SK-MEL-5 (cell line): ENCODE measurements around the gene RAB13. TPM values are rescaled to one million over a fixed set of nuclear protein-coding genes. Genes with fewer than 3 reads are reported as not detected.
A peak's percentile ranks its signal among the peaks of the same experiment; 100 is the strongest.
"Not testable (repeated sequence)": the region's sequence is repeated elsewhere in the genome, so short reads cannot be mapped to it uniquely, and the experiment has no call there.

Experiments
- DNase-seq: peaks from one replicate; pipeline ENCODE4 v3.0.0-alpha.2; 2016; ENCODE audit warnings: low read depth, low spot score
- in situ Hi-C: cut with HindIII; loops from 2 replicates; pipeline ENCODE4 v1.10.0; 2016; ENCODE audit warnings: low sequenced_read_pairs, high pct_unique_total_duplicates, low pct_unique_long_range_greater_than_20kb
- polyA plus RNA-seq, 2 experiments: library from polyadenylated mRNA; depleted of rRNA; stranded (reverse); fragments of >200 nt; gene quantifications; 2 replicates each; pipeline ENCODE4 v1.2.3, GENCODE V29; 2015
- total RNA-seq: library from RNA; depleted of rRNA; stranded (reverse); fragments of >200 nt; shearing (Covaris generic); gene quantifications from 2 replicates; pipeline ENCODE4 v1.2.3, GENCODE V29; 2014; rRNA removed

RAB13 gene
- 52.4 and 55.6 TPM in 2 replicates for total RNA-seq
- 78.9 and 110 TPM in 2 replicates for polyA plus RNA-seq (2015; cell fraction: cytosol; rRNA removed)
- polyA plus RNA-seq (2015; cell fraction: nucleus; rRNA removed), result 13.9 and 16.5 TPM in 2 replicates

DNA sequence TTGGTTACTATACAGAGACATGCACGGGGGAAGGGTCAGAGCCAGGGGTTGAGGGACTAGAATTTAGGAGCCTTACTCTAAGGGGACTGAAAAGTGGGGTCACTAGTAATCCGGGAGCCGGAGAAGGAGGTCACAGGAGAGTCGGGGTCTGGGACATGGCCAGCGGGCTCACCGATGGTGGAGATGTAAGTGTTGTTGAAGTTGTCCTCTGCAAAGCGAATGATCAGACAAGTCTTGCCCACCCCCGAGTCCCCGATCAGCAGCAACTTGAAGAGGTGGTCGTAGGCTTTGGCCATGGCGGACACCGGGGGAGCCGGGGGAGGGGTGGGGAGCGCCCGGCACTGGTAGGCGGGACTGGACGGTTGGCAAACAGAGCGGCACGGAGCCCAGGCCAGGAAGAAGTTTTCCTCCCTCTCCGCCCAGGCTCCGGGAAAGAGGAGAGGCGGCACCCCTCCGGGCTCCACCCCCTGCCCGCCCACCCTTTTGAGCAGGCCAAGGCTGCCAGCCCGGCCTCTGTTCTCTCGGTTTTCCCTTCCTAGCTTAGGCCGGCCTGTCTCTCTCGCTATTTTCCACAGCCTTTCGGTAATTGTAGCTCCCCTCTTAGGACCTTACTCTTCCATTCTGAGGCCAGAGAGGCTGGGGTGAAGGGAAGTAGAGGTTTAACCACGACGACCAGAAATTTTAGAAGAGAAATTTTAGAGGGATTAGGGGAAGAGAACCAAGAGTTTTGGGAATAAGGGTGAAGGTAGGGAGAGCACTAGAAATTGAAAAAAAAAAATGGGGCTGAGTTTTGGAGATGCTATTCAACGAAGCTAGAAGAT, at the start of gene RAB13:
Gene RAB13, minus strand, starts transcription at position 399 of the 821 bp plus-strand sequence. Its CDS starts 103 bp downstream, at position 296.
- in situ Hi-C loops, result loop anchor here (25.0 kb wide), 1 partner anchor 174 kb away; no protein-coding TSS in a partner anchor
- DNase-seq, result peak; percentile 93

DNA sequence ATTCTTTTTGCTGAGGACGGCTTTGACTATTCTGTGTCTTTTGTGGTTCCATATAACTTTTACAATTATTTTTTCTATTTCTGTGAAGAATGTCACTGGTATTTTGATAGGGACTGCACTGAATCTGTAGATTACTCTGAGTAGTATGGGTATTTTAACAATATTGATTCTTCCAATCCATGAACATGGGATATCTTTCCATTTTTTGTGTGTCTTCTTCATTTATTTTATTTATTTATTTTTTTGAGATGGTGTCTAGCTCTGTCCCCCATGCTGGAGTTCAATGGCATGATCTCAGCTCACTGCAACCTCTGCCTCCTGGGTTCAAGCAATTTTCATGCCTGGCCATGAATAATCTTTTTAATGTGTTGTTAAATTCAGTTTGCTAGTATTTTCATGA, 47.6 kb upstream of the RAB13 start:
- DNase-seq, in situ Hi-C loops: not testable (repeated sequence)

- in situ Hi-C loops, result no loop called here
- no peak for DNase-seq
Measured at GRCh38 chr1:154019940-154020339, 33.8 kb upstream of the RAB13 start.

DNA sequence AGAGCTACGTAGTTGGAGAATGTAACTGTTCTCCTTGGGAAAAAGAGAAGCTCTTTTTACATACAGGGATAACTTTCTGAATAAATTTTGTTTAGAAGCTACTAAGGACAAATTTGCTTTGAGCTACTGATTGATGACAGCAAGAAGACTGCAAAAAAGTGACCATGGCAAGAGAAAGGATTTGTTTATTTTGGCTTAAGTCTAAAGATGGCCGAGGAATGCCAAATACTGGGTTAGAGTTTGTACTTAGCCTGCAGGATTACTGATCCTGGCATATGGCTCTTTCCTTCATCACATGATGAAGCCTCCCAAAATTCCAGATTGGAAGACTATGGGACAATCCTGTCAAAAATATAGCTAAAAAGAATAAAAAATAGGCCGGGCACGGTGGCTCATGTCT, 33.1 kb upstream of the RAB13 start:
- in situ Hi-C loops, result no loop called here
- DNase-seq, result no peak

DNA sequence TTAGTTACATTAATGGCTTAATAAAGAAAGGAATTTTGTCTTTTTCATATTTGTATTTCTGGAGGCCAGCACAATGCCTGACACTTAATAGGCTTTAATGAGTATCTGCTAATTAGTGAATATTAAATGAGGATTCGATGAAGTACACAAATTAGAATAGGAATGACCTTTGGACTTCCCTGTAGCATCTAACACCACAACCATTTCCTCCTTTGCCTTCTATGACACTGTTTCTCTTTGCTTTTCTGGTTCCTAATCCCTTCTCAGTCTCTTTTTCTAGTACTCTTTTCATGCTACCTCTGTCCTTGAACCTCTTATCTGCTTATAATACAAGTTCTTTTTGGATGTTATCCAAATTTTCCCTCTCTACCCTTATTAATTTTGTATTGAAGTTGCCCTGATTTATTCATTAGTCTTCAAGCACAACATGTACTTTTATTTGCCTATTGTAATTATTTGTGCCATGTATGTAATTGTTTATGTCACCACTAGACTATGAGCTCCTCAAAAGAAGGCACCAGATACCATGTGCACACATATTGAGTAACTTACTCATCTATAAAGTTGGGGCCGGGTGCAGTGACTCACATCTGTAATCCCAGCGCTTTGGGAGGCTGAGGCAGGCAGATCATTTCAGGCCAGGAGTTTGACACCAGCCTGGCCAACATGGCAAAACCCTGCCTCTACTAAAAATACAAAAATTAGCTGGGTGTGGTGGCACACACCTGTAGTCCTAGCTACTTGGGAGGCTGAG, 28.2 kb upstream of the RAB13 start:
- in situ Hi-C loops, result no loop called here
- no peak for DNase-seq

GRCh38 chr1:154012543-154012942, 26.4 kb upstream of the RAB13 start:
- DNase-seq, in situ Hi-C loops: not testable (repeated sequence)

DNA sequence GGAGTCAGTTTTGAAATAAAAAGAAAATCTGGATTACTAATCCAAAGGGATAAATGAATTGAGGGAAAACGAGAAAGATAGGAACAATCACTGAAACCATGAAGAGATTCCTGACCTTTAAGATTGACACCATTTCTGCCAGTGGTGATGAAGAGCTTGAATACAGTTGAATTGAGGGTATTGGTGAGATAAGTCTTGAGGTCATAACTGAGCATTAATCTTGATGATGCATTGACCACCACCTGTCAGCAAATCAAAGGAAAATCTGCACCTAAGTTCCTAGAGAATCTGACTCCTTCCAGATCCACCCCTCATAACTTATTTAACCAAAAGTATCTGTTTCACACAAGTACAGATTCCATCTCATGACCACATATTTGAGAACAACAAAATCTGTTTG, 26.0 kb upstream of the RAB13 start:
- in situ Hi-C loops, result no loop called here
- DNase-seq, result no peak

DNA sequence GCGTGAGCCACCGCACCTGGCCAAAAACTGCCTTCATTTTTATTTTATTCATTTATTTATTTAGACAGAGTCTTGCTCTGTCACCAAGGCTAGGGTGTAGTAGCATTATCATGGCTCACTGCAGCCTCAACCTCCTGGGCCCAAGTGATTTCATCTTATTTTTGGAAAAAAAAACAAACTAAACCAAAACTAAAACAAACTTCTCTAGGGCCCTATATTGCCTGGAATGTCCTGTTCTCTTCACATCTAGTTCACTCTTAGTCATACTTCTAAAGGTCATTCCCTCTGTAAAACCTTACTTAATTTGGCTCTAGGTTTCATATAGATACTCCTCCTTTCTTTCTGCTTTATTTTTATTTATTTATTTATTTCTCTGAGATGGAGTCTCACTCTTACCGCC, 20.0 kb upstream of the RAB13 start:
- no peak for DNase-seq
- in situ Hi-C loops, result no loop called here

- DNase-seq, result no peak
- in situ Hi-C loops, result no loop called here
Measured at GRCh38 chr1:154000420-154000819, 14.3 kb upstream of the RAB13 start.

DNA sequence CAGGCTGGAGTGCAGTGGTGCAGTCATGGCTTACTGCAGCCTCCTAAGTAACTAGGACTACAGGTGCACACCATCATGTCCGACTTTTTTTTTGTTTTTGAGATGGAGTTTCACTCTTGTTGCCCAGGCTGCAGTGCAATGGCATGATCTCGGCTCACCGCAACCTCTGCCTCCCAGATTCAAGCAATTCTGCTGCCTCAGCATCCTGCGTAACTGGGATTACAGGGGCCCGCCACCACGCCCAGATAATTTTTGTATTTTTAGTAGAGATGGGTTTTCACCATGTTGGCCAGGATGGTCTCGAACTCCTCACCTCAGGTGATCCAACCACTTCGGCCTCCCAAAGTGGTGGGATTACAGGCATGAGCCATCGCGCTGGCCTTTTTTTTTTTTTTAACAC, 10.7 kb upstream of the RAB13 start:
- in situ Hi-C loops, result loop anchor here (25.0 kb wide), 1 partner anchor 185 kb away; no protein-coding TSS in a partner anchor

DNA sequence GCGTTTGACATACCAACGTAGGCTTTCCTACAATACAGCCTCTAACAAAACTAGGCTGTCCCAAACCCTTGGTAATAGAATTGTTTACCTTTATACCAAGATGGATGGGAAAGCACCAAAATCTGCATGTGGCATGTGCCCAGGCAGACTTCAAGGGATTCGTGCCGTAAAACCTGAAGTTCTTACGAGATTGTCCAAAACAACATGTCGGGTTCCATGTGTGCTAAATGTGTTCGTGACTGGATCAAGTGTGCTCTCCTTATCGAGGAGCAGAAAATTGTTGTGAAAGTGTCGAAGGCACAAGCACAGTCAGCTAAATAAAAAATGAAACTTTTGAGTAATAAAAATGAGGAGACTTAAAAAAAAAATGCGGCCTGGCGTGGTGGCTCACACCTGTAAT, 9.5 kb upstream of the RAB13 start:
- in situ Hi-C loops, result loop anchor here (25.0 kb wide), 1 partner anchor 183 kb away; no protein-coding TSS in a partner anchor

More for the DNA sequence above, 10.7 kb upstream of the RAB13 start:
- DNase-seq, result not testable (repeated sequence)

GRCh38 chr1:153995202-153995601, 9.1 kb upstream of the RAB13 start:
- in situ Hi-C loops, result loop anchor here (25.0 kb wide), 1 partner anchor 183 kb away; no protein-coding TSS in a partner anchor
- no peak for DNase-seq

More for the DNA sequence above, 9.5 kb upstream of the RAB13 start:
- no peak for DNase-seq

- no peak for DNase-seq
- in situ Hi-C loops, result loop anchor here (25.0 kb wide), 1 partner anchor 180 kb away; no protein-coding TSS in a partner anchor
Measured at GRCh38 chr1:153991806-153992205, 5.7 kb upstream of the RAB13 start.

DNA sequence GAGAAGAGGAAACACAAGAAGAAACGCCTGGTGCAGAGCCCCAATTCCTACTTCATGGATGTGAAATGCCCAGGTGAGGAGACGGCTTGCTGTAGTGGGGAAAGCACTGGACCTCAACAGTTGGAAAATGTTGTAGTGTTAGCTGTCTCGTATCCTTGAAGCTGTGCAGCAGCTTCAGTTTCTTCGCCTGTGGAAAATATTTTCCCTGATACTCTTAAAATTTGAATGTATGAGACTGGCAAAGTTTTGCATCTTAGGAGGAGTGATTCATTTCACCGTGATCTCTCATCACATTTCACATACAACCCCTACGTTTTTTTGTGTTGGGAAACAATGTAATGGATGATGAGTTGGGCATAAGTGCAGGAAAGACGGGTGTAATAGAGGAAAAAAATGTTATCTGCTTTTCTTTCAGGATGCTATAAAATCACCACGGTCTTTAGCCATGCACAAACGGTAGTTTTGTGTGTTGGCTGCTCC, 5.1 kb upstream of the RAB13 start:
- DNase-seq, result no peak
- in situ Hi-C loops, result loop anchor here (25.0 kb wide), 1 partner anchor 179 kb away; no protein-coding TSS in a partner anchor

DNA sequence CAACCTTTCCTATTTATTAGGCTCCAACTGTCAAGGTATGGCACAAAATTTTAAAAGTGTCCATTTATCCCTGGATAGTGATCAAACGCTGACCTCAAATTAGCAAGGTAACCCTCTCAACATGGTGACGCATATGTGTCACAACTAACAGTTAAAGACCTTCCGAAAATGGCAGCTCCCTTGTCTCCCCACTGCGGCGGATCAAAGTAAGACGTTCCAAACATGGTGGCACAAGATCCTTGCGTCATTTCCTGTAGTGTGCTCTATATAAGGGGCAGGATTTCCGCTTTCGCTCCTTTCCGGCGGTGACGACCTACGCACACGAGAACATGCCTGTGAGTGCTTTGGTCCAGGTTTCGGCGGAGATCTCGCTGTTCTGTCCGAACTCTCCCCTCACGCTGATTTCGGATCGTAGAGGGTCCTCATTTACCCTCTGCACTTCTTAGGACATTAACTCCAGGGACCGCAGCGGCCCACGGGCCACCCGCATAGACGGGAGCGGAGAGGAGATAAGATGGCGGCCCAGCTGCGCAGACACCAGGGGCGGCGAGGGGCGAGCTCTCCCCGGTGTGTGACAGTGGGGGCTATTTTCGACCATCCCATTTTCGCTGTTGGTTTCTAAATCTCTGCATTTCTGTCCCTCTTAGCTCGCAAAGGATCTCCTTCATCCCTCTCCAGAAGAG, 4.5 kb upstream of the RAB13 start, which contains the start of gene RPS27:
Gene RPS27, plus strand, starts transcription at position 295 of the 683 bp plus-strand sequence. Its CDS starts 35 bp downstream, at position 330.
- in situ Hi-C loops, result loop anchor here (25.0 kb wide), 1 partner anchor 178 kb away; no protein-coding TSS in a partner anchor
- DNase-seq, result peak; percentile 100

DNA sequence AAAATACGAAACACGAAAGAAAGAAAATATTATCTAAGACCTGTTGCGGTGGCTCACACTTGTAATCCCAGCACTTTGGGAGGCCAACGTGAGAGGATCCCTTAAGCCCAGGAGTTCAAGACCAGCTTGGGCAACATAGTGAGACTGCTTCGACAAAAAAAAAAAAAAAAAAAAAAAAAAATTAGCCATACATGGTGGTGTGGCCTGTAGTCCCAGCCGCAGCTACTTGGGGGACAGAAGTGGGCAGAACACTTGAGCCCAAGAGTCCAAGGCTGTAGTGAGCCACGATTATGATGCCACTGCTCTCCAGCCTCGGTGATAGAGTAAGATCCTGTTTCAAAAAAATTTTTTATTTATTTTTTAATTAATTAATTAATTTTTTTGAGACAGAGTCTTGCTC, 1.5 kb upstream of the RAB13 start:
- no peak for DNase-seq
- in situ Hi-C loops, result loop anchor here (25.0 kb wide), 1 partner anchor 175 kb away; no protein-coding TSS in a partner anchor

- in situ Hi-C loops, result loop anchor here (25.0 kb wide), 1 partner anchor 173 kb away; no protein-coding TSS in a partner anchor
Measured at GRCh38 chr1:153985341-153985912, 712 bp downstream of the RAB13 start.

More at GRCh38 chr1:153985341-153985912, 712 bp downstream of the RAB13 start:
- DNase-seq, result no peak
